T-helper 2 cell (primary cell): ENCODE data around the gene SLC24A3.

Experiments
- DNase-seq, 5 experiments: peaks; one replicate each; pipeline versions ENCODE4 v3.0.0 to v3.0.0-alpha.2; 2012 to 2022

SLC24A3 gene

GRCh38 chr20:19466206-19466928 lies 253.9 kb downstream of the SLC24A3 start:
- DNase-seq, result no peak

- DNase-seq, result no peak
Measured at GRCh38 chr20:19473216-19473921, 260.9 kb downstream of the SLC24A3 start.

- DNase-seq, result no peak
Measured at GRCh38 chr20:19473922-19474286, 261.5 kb downstream of the SLC24A3 start.

- no peak for DNase-seq
Measured at GRCh38 chr20:19478320-19478895, 266.0 kb downstream of the SLC24A3 start.

- DNase-seq, result no peak
Measured at GRCh38 chr20:19482726-19483125, 270.3 kb downstream of the SLC24A3 start.

GRCh38 chr20:19483309-19483708 lies 270.9 kb downstream of the SLC24A3 start:
- no peak for DNase-seq

GRCh38 chr20:19486446-19486845 lies 274.0 kb downstream of the SLC24A3 start:
- no peak for DNase-seq

GRCh38 chr20:19487420-19487819 lies 275.0 kb downstream of the SLC24A3 start:
- no peak for DNase-seq

- DNase-seq, result no peak
Measured at GRCh38 chr20:19491241-19491640, 278.8 kb downstream of the SLC24A3 start.

GRCh38 chr20:19492116-19492515 lies 279.7 kb downstream of the SLC24A3 start:
- DNase-seq, result no peak

- no peak for DNase-seq
Measured at GRCh38 chr20:19492687-19493336, 280.4 kb downstream of the SLC24A3 start.

GRCh38 chr20:19493794-19494495 lies 281.5 kb downstream of the SLC24A3 start:
- DNase-seq, result no peak

- no peak for DNase-seq
Measured at GRCh38 chr20:19495905-19496703, 283.7 kb downstream of the SLC24A3 start.

GRCh38 chr20:19497064-19497463 lies 284.6 kb downstream of the SLC24A3 start:
- DNase-seq, result no peak

- DNase-seq, result no peak
Measured at GRCh38 chr20:19498756-19499155, 286.3 kb downstream of the SLC24A3 start.

GRCh38 chr20:19501476-19502115 lies 289.2 kb downstream of the SLC24A3 start:
- no peak for DNase-seq

- DNase-seq, result no peak
Measured at GRCh38 chr20:19502169-19502568, 289.7 kb downstream of the SLC24A3 start.

GRCh38 chr20:19504251-19504650 lies 291.8 kb downstream of the SLC24A3 start:
- no peak for DNase-seq

GRCh38 chr20:19506021-19506420 lies 293.6 kb downstream of the SLC24A3 start:
- no peak for DNase-seq

GRCh38 chr20:19508449-19508848 lies 296.0 kb downstream of the SLC24A3 start:
- DNase-seq, result no peak

GRCh38 chr20:19510611-19511010 lies 298.2 kb downstream of the SLC24A3 start:
- DNase-seq, result no peak

GRCh38 chr20:19511931-19512330 lies 299.5 kb downstream of the SLC24A3 start:
- DNase-seq, result no peak
